ENCODE results near the gene GLRA1.

DNA sequence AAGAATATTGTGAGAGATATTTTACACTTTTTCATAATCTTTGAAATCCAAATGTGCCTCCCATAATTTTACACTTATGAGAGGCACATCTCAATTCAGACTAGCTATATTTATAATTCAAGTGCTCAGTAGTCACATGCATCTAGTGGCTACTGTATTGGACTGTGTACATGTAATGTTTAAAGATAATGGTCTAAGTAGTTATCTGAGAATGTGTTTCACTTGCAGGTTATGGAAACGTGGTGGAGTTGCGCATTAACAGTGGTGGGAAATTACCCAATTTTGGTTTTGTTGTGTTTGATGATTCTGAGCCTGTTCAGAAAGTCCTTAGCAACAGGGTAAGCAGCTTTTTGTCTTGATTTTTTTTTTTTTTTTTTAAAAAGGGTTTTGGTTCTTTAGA, 124.1 kb downstream of the GLRA1 start:
- TF ChIP-seq CEBPB (IDR thresholded peaks at IDR 0.05; ENCODE audit: low read depth): no peak
- TF ChIP-seq, protein P1, sequence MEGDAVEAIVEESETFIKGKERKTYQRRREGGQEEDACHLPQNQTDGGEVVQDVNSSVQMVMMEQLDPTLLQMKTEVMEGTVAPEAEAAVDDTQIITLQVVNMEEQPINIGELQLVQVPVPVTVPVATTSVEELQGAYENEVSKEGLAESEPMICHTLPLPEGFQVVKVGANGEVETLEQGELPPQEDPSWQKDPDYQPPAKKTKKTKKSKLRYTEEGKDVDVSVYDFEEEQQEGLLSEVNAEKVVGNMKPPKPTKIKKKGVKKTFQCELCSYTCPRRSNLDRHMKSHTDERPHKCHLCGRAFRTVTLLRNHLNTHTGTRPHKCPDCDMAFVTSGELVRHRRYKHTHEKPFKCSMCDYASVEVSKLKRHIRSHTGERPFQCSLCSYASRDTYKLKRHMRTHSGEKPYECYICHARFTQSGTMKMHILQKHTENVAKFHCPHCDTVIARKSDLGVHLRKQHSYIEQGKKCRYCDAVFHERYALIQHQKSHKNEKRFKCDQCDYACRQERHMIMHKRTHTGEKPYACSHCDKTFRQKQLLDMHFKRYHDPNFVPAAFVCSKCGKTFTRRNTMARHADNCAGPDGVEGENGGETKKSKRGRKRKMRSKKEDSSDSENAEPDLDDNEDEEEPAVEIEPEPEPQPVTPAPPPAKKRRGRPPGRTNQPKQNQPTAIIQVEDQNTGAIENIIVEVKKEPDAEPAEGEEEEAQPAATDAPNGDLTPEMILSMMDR (IDR thresholded peaks at IDR 0.05 in 2 of 3, conservative IDR thresholded peaks at IDR 0.05 in 1 of 3; ENCODE audit: borderline replicate concordance in 1 of 3, insufficient read depth in 1 of 3, low read depth in 2 of 3, low read length in 2 of 3): no peak
- no peak for TF ChIP-seq EZH2 (IDR thresholded peaks at IDR 0.05)
- TF ChIP-seq RAD21 (IDR thresholded peaks at IDR 0.05; ENCODE audit: low read depth): no peak
- TF ChIP-seq JUND (IDR thresholded peaks at IDR 0.05): no peak
- TF ChIP-seq EGR1 (IDR thresholded peaks at IDR 0.05; ENCODE audit: low read depth): no peak
- TF ChIP-seq POLR2AphosphoS5 (IDR thresholded peaks at IDR 0.05; ENCODE audit: low read depth, low read length): no peak
- TF ChIP-seq POLR2A (IDR thresholded peaks at IDR 0.05; ENCODE audit: borderline replicate concordance, extremely low read depth, insufficient read depth, insufficient read length): no peak
